ENCODE results near the gene ANAPC2. TPM values are rescaled to one million over a fixed set of nuclear protein-coding genes. Genes with fewer than 3 reads are reported as not detected.

ANAPC2 gene
- total and polyA plus RNA-seq, 2 of the 4 experiments (the other 2 are of a cell fraction): 9.3 to 29.5 TPM

DNA sequence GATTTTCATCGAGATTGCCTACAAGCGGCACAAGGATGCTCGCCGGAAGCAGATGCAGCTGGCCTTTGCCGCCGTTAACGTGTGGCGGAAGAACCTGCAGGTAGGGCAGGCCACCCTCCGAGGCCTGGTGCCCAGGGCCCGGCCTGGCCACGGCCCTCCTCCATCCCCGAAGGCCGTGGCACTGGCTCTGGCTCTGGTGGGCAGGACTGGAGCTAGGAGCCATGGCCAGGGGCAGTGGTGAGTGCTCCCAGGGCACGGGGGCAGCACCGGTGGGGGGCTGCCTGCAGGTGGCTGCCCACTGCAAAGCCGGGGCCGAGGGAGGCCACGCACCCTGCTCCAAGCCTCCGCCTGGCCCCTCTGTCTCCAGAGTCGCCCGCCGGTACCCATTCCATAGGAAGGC, 24.6 kb downstream of the ANAPC2 start:
- dilution Hi-C loops (cut with HindIII; ENCODE audit: low sequenced_read_pairs, unreplicated experiment): no loop called here

More for the DNA sequence above, 24.6 kb downstream of the ANAPC2 start:
- Histone ChIP-seq H3K36me3 (ENCODE audit: control insufficient read depth, insufficient read depth, low read length) (no peaks in the 10 kb centered on the region), H3K79me1 (ENCODE audit: low read depth in 1 of 2, low read length in 2 of 2) (no peaks in the 10 kb centered on the region), H2BK15ac (ENCODE audit: low read depth, low read length) (no peak overlapping the region), H3K4me1 (ENCODE audit: control insufficient read depth, insufficient read depth, low read length) (peaks cover 2% of the 10 kb centered on the region; the same call in 1 of the 2 replicates), H4K91ac (ENCODE audit: insufficient read depth, low read depth, low read length) (no peak overlapping the region), H3K9me1 (ENCODE audit: insufficient read depth, low read length) (no peaks in the 10 kb centered on the region), H3K23ac (ENCODE audit: low read depth, low read length) (no peak overlapping the region), H3K4me3 (ENCODE audit: insufficient read depth, low read depth, low read length) (no peak overlapping the region), H3K4ac (ENCODE audit: low read depth, low read length) (no peak overlapping the region), H3K56ac (ENCODE audit: extremely low read depth, insufficient read depth, low read length) (no peak overlapping the region), H2AK5ac (ENCODE audit: low read depth, low read length) (no peak overlapping the region), H3K9me3 (ENCODE audit: control insufficient read depth, insufficient read depth, low read length) (no peaks in the 10 kb centered on the region), H2BK20ac (ENCODE audit: low read depth, low read length) (no peak overlapping the region), H3K18ac (ENCODE audit: low read depth, low read length) (no peak overlapping the region), H2BK5ac (ENCODE audit: low read depth, low read length, poor library complexity, severe bottlenecking) (no peak overlapping the region), H2BK120ac (ENCODE audit: low read depth, low read length) (no peak overlapping the region), H3K27ac (ENCODE audit: insufficient read depth, low read length) (no peak overlapping the region), H3K9ac (ENCODE audit: low read depth, low read length) (no peak overlapping the region), H3K14ac (replicated peaks; ENCODE audit: low read depth, low read length) (no peak overlapping the region), H4K5ac (ENCODE audit: low read depth, low read length) (no peak overlapping the region), H3K4me2 (ENCODE audit: low read depth, low read length) (no peak overlapping the region), H3K27me3 (ENCODE audit: control insufficient read depth, insufficient read depth, low read length) (peaks cover 89% of the 10 kb centered on the region), H2AFZ (replicated peaks; ENCODE audit: low read length, poor library complexity) (peak overlapping the region; percentile 21), H4K8ac (ENCODE audit: low read depth in 2 of 2, low read length in 2 of 2) (no peak overlapping the region), H2AK9ac (replicated peaks; ENCODE audit: low read depth, low read length, poor library complexity) (peak overlapping the region; percentile 42), H4K20me1 (ENCODE audit: insufficient read depth, low read length) (no peaks in the 10 kb centered on the region)
- in situ Hi-C loops (cut with MboI; ENCODE audit: low sequenced_read_pairs) (no loop called here), intact Hi-C loops (cut with micrococcal nuclease) (no loop called here)
- TF ChIP-seq BHLHE40 (IDR thresholded peaks at IDR 0.05; ENCODE audit: low read depth, low read length): no peak
- TF ChIP-seq MXI1 (IDR thresholded peaks at IDR 0.05; ENCODE audit: borderline replicate concordance, low read depth, low read length): no peak
- TF ChIP-seq MAZ (IDR thresholded peaks at IDR 0.05; ENCODE audit: borderline replicate concordance, low read depth, low read length): no peak
- TF ChIP-seq POLR2A (IDR thresholded peaks at IDR 0.05; ENCODE audit: low read depth, low read length): no peak
- no peak for TF ChIP-seq RAD21 (IDR thresholded peaks at IDR 0.05; ENCODE audit: low read length)
- no peak for TF ChIP-seq RCOR1 (IDR thresholded peaks at IDR 0.05; ENCODE audit: insufficient replicate concordance, low read length)
- TF ChIP-seq CEBPB (IDR thresholded peaks at IDR 0.05; ENCODE audit: low read depth, low read length): no peak
- TF ChIP-seq, protein P1, sequence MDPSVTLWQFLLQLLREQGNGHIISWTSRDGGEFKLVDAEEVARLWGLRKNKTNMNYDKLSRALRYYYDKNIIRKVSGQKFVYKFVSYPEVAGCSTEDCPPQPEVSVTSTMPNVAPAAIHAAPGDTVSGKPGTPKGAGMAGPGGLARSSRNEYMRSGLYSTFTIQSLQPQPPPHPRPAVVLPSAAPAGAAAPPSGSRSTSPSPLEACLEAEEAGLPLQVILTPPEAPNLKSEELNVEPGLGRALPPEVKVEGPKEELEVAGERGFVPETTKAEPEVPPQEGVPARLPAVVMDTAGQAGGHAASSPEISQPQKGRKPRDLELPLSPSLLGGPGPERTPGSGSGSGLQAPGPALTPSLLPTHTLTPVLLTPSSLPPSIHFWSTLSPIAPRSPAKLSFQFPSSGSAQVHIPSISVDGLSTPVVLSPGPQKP (IDR thresholded peaks at IDR 0.05; ENCODE audit: borderline replicate concordance, low read depth, low read length): no peak
- no peak for TF ChIP-seq MAFK (IDR thresholded peaks at IDR 0.05; ENCODE audit: low read depth, low read length)
- TF ChIP-seq, protein P2, sequence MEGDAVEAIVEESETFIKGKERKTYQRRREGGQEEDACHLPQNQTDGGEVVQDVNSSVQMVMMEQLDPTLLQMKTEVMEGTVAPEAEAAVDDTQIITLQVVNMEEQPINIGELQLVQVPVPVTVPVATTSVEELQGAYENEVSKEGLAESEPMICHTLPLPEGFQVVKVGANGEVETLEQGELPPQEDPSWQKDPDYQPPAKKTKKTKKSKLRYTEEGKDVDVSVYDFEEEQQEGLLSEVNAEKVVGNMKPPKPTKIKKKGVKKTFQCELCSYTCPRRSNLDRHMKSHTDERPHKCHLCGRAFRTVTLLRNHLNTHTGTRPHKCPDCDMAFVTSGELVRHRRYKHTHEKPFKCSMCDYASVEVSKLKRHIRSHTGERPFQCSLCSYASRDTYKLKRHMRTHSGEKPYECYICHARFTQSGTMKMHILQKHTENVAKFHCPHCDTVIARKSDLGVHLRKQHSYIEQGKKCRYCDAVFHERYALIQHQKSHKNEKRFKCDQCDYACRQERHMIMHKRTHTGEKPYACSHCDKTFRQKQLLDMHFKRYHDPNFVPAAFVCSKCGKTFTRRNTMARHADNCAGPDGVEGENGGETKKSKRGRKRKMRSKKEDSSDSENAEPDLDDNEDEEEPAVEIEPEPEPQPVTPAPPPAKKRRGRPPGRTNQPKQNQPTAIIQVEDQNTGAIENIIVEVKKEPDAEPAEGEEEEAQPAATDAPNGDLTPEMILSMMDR (conservative IDR thresholded peaks at IDR 0.05; ENCODE audit: low read depth, low read length): no peak
- no peak for TF ChIP-seq NFE2L2 (IDR thresholded peaks at IDR 0.05; ENCODE audit: low read depth, low read length)
- DNase-seq (no peak), ATAC-seq (ENCODE audit: low read depth) (no peak)
- 62% methylated on average over 6 of the region's 22 CpGs; no CpG with 5 or more reads in 1 of the 2 experiments for whole genome bisulfite sequencing, 2 experiments (ENCODE audit: extremely low coverage in 2 of 2, insufficient read length in 1 of 2)
- BruUV-seq (replicated peaks): no TSS peak
- CTCF ChIA-PET: no interaction called here
- POLR2A ChIA-PET (ENCODE audit: unreplicated experiment): no interaction called here
